ENCODE data around the gene SLC35G4. TPM values are rescaled to one million over a fixed set of nuclear protein-coding genes. Genes with fewer than 3 reads are reported as not detected.

Gene SLC35G4
- total and polyA plus RNA-seq, 2 donors from 2014 or later: not detected

- FAIRE-seq (no peak), DNase-seq (peak in 4 of 5 donors; percentile 45 to 61 (median 58))
- peaks cover 0 to under 1% (median 0%) of the 10 kb centered on the region in 3 donors for H3K9me3 ChIP-seq (ENCODE audit: control insufficient read depth in 2 of 3, insufficient read depth in 1 of 3, low read length in 3 of 3)
- no peak overlapping the region for H3K27ac ChIP-seq (ENCODE audit: low read depth in 2 of 2, low read length in 2 of 2)
- H3K27me3 ChIP-seq (ENCODE audit: control insufficient read depth, insufficient read depth, low read length): no peaks in the 10 kb centered on the region
- peak; percentile 75 for TF ChIP-seq CTCF (IDR thresholded peaks at IDR 0.05; ENCODE audit: borderline replicate concordance, extremely low read depth, insufficient read depth)
- no peak overlapping the region for H3K4me3 ChIP-seq (ENCODE audit: low read length in 3 of 3)
- H3K4me1 ChIP-seq (ENCODE audit: control insufficient read depth in 2 of 3, insufficient read depth in 2 of 3, low read depth in 1 of 3, low read length in 3 of 3): no peaks in the 10 kb centered on the region
- H3K9ac ChIP-seq (ENCODE audit: low read length in 3 of 3): no peak overlapping the region
- intact Hi-C loops (cut with DNase I): no loop called here
- no peaks in the 10 kb centered on the region for H3K36me3 ChIP-seq (ENCODE audit: control insufficient read depth in 2 of 3, insufficient read depth in 3 of 3, low read length in 3 of 3)
Observed at GRCh38 chr18:11654736-11655605, 45.6 kb downstream of the SLC35G4 start.

DNA sequence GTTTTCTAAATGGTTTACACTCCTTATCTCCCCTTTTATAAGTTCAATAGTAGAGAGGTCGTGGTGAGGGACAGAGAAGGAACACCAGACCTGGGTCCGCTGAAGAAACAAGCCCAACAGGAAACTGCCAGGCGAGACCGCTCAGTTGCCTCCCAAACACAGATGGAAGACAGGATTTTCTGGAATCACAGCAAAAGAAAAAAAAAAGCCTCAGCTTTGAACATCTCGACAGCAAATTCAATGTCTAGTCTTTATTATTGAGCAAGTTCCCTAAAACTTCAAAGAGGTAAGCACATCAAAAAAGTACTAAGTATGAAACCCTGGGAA is 46.2 kb downstream of the SLC35G4 start:
- DNase-seq: no peak
- intact Hi-C loops (cut with DNase I): no loop called here

DNA sequence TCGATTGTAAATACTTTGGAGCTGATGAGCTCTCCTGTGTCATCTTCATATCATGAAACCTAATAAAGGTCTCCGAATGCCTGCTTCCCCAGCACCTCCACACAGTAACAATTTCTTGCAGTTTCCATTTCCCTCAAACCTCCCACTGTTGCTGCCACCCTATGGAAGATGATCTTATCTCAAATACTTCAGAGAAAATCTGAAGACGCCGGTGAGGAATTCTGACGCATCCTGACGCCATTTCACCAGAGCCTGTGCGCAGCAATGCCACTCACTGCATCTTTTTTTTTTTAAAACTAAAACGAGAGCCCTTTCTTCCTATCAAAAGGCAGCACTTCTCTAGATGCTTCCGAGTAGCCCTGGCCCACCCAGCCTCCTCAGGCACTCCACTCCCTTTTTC is 47.8 kb downstream of the SLC35G4 start:
- Histone ChIP-seq H3K27ac (ENCODE audit: low read depth in 2 of 2, low read length in 2 of 2) (no peak overlapping the region), H3K4me1 (ENCODE audit: control insufficient read depth in 2 of 3, insufficient read depth in 2 of 3, low read depth in 1 of 3, low read length in 3 of 3) (no peaks in the 10 kb centered on the region), H3K9me3 (ENCODE audit: control insufficient read depth in 2 of 3, insufficient read depth in 1 of 3, low read length in 3 of 3) (no peaks in the 10 kb centered on the region), H3K4me3 (ENCODE audit: low read length in 3 of 3) (no peak overlapping the region), H3K36me3 (ENCODE audit: control insufficient read depth in 2 of 3, insufficient read depth in 3 of 3, low read length in 3 of 3) (no peaks in the 10 kb centered on the region), H3K9ac (ENCODE audit: low read length in 3 of 3) (no peak overlapping the region), H3K27me3 (ENCODE audit: control insufficient read depth, insufficient read depth, low read length) (no peaks in the 10 kb centered on the region)
- intact Hi-C loops (cut with DNase I): no loop called here
- FAIRE-seq (no peak), DNase-seq (no peak)
- no peak for TF ChIP-seq CTCF (IDR thresholded peaks at IDR 0.05; ENCODE audit: borderline replicate concordance, extremely low read depth, insufficient read depth)

More for the DNA sequence above, 46.2 kb downstream of the SLC35G4 start:
- Histone ChIP-seq H3K9me3 (ENCODE audit: control insufficient read depth in 2 of 3, insufficient read depth in 1 of 3, low read length in 3 of 3) (no peaks in the 10 kb centered on the region), H3K4me1 (ENCODE audit: control insufficient read depth in 2 of 3, insufficient read depth in 2 of 3, low read depth in 1 of 3, low read length in 3 of 3) (no peaks in the 10 kb centered on the region), H3K36me3 (ENCODE audit: control insufficient read depth in 2 of 3, insufficient read depth in 3 of 3, low read length in 3 of 3) (no peaks in the 10 kb centered on the region), H3K4me3 (ENCODE audit: low read length in 3 of 3) (no peak overlapping the region), H3K27ac (ENCODE audit: low read depth in 2 of 2, low read length in 2 of 2) (no peak overlapping the region), H3K9ac (ENCODE audit: low read length in 3 of 3) (no peak overlapping the region), H3K27me3 (ENCODE audit: control insufficient read depth, insufficient read depth, low read length) (no peaks in the 10 kb centered on the region)
- no peak for FAIRE-seq
- no peak for TF ChIP-seq CTCF (IDR thresholded peaks at IDR 0.05; ENCODE audit: borderline replicate concordance, extremely low read depth, insufficient read depth)

All from kidney (tissue), 14 donors.